GM23338 (cell line): ENCODE data around the gene ARHGEF11. TPM values are rescaled to one million over a fixed set of nuclear protein-coding genes. Genes with fewer than 3 reads are reported as not detected.

Experiments used
- ATAC-seq: fragments of 200-7000 bp; cut with Tn5 transposase; 3 replicates; pipeline ENCODE4 v1.9.1; 2020
- DNase-seq: peaks from one replicate; pipeline ENCODE4 v3.0.0-alpha.2; 2015; ENCODE audit warnings: low spot score
- H2AFZ ChIP-seq: fragments of 200-600 bp; sonication (generic); 2 replicates; pipeline ENCODE4 v1.8.0; 2016; ENCODE audit warnings: antibody characterized with exemption, mild to moderate bottlenecking, moderate library complexity
- H3F3A ChIP-seq: fragments of 200-600 bp; sonication (generic); replicated peaks from 2 replicates; pipeline ENCODE4 v1.8.0; 2017; ENCODE audit warnings: antibody characterized with exemption, mixed run types, low read depth
- H3K27ac ChIP-seq: fragments of 200-600 bp; sonication (generic); 2 replicates; pipeline ENCODE4 v1.6.1; 2016; ENCODE audit warnings: low read depth
- H3K27me3 ChIP-seq: fragments of 200-600 bp; sonication (generic); 2 replicates; pipeline ENCODE4 v1.8.0; 2016; ENCODE audit warnings: mild to moderate bottlenecking, mixed run types, moderate library complexity; ENCODE audit not compliant: insufficient read depth
- H3K36me3 ChIP-seq: fragments of 200-600 bp; sonication (generic); 2 replicates; pipeline ENCODE4 v1.8.0; 2016; ENCODE audit warnings: mild to moderate bottlenecking; ENCODE audit not compliant: insufficient read depth
- H3K4me1 ChIP-seq: fragments of 200-600 bp; sonication (generic); 2 replicates; pipeline ENCODE4 v1.8.0; 2016; ENCODE audit warnings: mild to moderate bottlenecking, moderate library complexity; ENCODE audit not compliant: insufficient read depth
- H3K4me2 ChIP-seq: fragments of 200-600 bp; sonication (generic); 2 replicates; pipeline ENCODE4 v1.7.1; 2017; ENCODE audit warnings: mixed run types
- H3K4me3 ChIP-seq: fragments of 200-600 bp; sonication (generic); 2 replicates; pipeline ENCODE4 v1.6.1; 2016; ENCODE audit warnings: mixed run types
- H3K79me2 ChIP-seq: fragments of 200-600 bp; sonication (generic); replicated peaks from 2 replicates; pipeline ENCODE4 v1.8.0; 2017; ENCODE audit warnings: mild to moderate bottlenecking; ENCODE audit not compliant: insufficient read depth
- H3K9me2 ChIP-seq: fragments of 200-600 bp; sonication (generic); 2 replicates; pipeline ENCODE4 v1.8.0; 2017; ENCODE audit not compliant: insufficient read depth
- H4K20me1 ChIP-seq: fragments of 200-600 bp; sonication (generic); replicated peaks from 2 replicates; pipeline ENCODE4 v1.8.0; 2017; ENCODE audit warnings: mild to moderate bottlenecking; ENCODE audit not compliant: insufficient read depth
- H3K27ac Mint-ChIP-seq: 2 replicates; pipeline ENCODE4 v1.8.0; 2020; ENCODE audit warnings: inconsistent platforms, mild to moderate bottlenecking, moderate library complexity, mixed read lengths
- H3K27me3 Mint-ChIP-seq: 3 replicates; pipeline ENCODE4 v1.8.0; 2022; ENCODE audit warnings: low read depth, mild to moderate bottlenecking, moderate library complexity, mixed read lengths, inconsistent platforms; ENCODE audit not compliant: insufficient read depth, poor library complexity
- H3K36me3 Mint-ChIP-seq: 3 replicates; pipeline ENCODE4 v1.8.0; 2021; ENCODE audit warnings: low read depth, mild to moderate bottlenecking, inconsistent platforms, moderate library complexity, mixed read lengths
- H3K4me1 Mint-ChIP-seq: 3 replicates; pipeline ENCODE4 v1.8.0; 2020; ENCODE audit warnings: mild to moderate bottlenecking, inconsistent platforms, mixed read lengths
- H3K4me3 Mint-ChIP-seq: 3 replicates; pipeline ENCODE4 v1.8.0; 2021; ENCODE audit warnings: moderate library complexity, mild to moderate bottlenecking, inconsistent platforms, mixed read lengths
- H3K9me3 Mint-ChIP-seq: 3 replicates; pipeline ENCODE4 v1.8.0; 2020; ENCODE audit warnings: moderate library complexity, mild to moderate bottlenecking, inconsistent platforms, mixed read lengths
- EZH2phosphoT487 ChIP-seq: fragments of 200-600 bp; sonication (generic); IDR thresholded peaks from one replicate; pipeline ENCODE4 v1.8.1; 2018; ENCODE audit warnings: antibody characterized with exemption; ENCODE audit not compliant: unreplicated experiment
- JUNB ChIP-seq: IDR thresholded peaks from one replicate; pipeline ENCODE4 v1.6.1; 2016; ENCODE audit warnings: antibody characterized with exemption; ENCODE audit not compliant: unreplicated experiment
- NANOG ChIP-seq: IDR thresholded peaks from 2 replicates; pipeline ENCODE4 v1.6.1; 2016; ENCODE audit warnings: antibody characterized with exemption, borderline replicate concordance
- POLR2AphosphoS5 ChIP-seq: IDR thresholded peaks from 2 replicates; pipeline ENCODE4 v1.6.1; 2016; ENCODE audit warnings: antibody characterized with exemption, low read depth
- REST ChIP-seq: IDR thresholded peaks from one replicate; pipeline ENCODE4 v1.6.1; 2018; ENCODE audit warnings: antibody characterized with exemption; ENCODE audit not compliant: unreplicated experiment
- STAT1 ChIP-seq: IDR thresholded peaks from one replicate; pipeline ENCODE4 v1.6.1; 2016; ENCODE audit warnings: antibody characterized with exemption; ENCODE audit not compliant: unreplicated experiment
- ZNF114 ChIP-seq: fragments of 250-450 bp; sonication (Bioruptor Pico); IDR thresholded peaks from 2 replicates; pipeline ENCODE4 v1.5.0; 2020; ENCODE audit warnings: mild to moderate bottlenecking, moderate library complexity
- ZNF331 ChIP-seq: fragments of 250-450 bp; sonication (Bioruptor Pico); IDR thresholded peaks from 2 replicates; pipeline ENCODE4 v1.5.0; 2020; ENCODE audit warnings: low read depth, mild to moderate bottlenecking, moderate library complexity
- ZNF462 ChIP-seq: fragments of 250-450 bp; sonication (Bioruptor Pico); IDR thresholded peaks from 2 replicates; pipeline ENCODE4 v1.5.0; 2020; ENCODE audit warnings: mild to moderate bottlenecking, moderate library complexity
- polyA plus RNA-seq: library from polyadenylated mRNA; unstranded; fragments of >200 nt; fragmentation: Nextera tagmentation; extraction: Ambion mirVana; gene quantifications from 2 replicates; pipeline ENCODE4 v1.2.1, GENCODE V29; 2016
- total RNA-seq: library from RNA; depleted of rRNA; stranded (reverse); fragments of >200 nt; shearing (Covaris generic); gene quantifications from 2 replicates; pipeline ENCODE4 v1.2.3, GENCODE V29; 2014

ARHGEF11 gene
- total and polyA plus RNA-seq, 2 experiments from 2014 or later, result 12.3 to 33.7 TPM

- Histone ChIP-seq H3K9me2 (no peaks in the 10 kb centered on the region), H3F3A (no peaks in the 10 kb centered on the region), H3K4me3 (no peak overlapping the region), H3K79me2 (peaks cover 94% of the 10 kb centered on the region), H2AFZ (no peak overlapping the region), H3K27ac (no peak overlapping the region), H3K4me1 (peaks cover 44% of the 10 kb centered on the region), H4K20me1 (peaks cover 10% of the 10 kb centered on the region), H3K4me2 (no peak overlapping the region), H3K36me3 (no peaks in the 10 kb centered on the region), H3K27me3 (no peaks in the 10 kb centered on the region)
- TF ChIP-seq ZNF331 (CRISPR knock-in tag) (no peak), NANOG (no peak), ZNF462 (CRISPR knock-in tag) (no peak), JUNB (no peak), ZNF114 (CRISPR knock-in tag) (no peak), POLR2AphosphoS5 (no peak), EZH2phosphoT487 (no peak), STAT1 (no peak), REST (no peak)
- H3K27ac Mint-ChIP-seq, result no peak overlapping the region
- peaks cover 48% of the 10 kb centered on the region for H3K4me1 Mint-ChIP-seq
- DNase-seq (no peak), ATAC-seq (no peak)
- no peaks in the 10 kb centered on the region for H3K36me3 Mint-ChIP-seq
- H3K9me3 Mint-ChIP-seq, result no peaks in the 10 kb centered on the region
- peaks cover 7% of the 10 kb centered on the region for H3K27me3 Mint-ChIP-seq
- no peak overlapping the region for H3K4me3 Mint-ChIP-seq
Observed at GRCh38 chr1:157005965-157006364, 39.6 kb downstream of the ARHGEF11 start.
